Left colon (tissue), 2 donors: ENCODE results near the gene KLHL6. TPM values are rescaled to one million over a fixed set of nuclear protein-coding genes. Genes with fewer than 3 reads are reported as not detected.
"Not testable (repeated sequence)": the region's sequence is repeated elsewhere in the genome, so short reads cannot be mapped to it uniquely, and the experiment has no call there.

ENCODE experiments used
- ATAC-seq: fragments of 200-7000 bp; cut with Tn5 transposase; one replicate; pipeline ENCODE4 v1.9.1; 2020; ENCODE audit warnings: mild to moderate bottlenecking, moderate library complexity
- DNase-seq, 2 donors: peaks; one replicate each; pipeline ENCODE4 v3.0.0-alpha.2; 2020
- intact Hi-C, 2 donors: fragments of 100-400 bp; cut with DNase I in 1 of 2; cut with micrococcal nuclease in 1 of 2; formaldehyde crosslinking; loops; one replicate each; pipeline versions ENCODE4 v1.11.2 to v1.14.0; 2022; cut with DNase I, micrococcal nuclease
- total RNA-seq, 2 donors: library from RNA; stranded (reverse); fragmentation: NEBNext Ultra II Directional; extraction: Animal tissue kit (Norgen Biotek cat#: 25700); gene quantifications; one replicate each; pipeline ENCODE4 v1.2.1, GENCODE V29; 2021
- donor health status: DM: no; HTN: no; CAD: no.
- donor health status: DM: yes; HTN: yes; CAD: no.

KLHL6 gene
- total RNA-seq, 2 donors from 2014 or later = 1.9 to 3.6 TPM

- intact Hi-C loops = no loop called here
- DNase-seq = no peak
- ATAC-seq = no peak
Observed at GRCh38 chr3:183572935-183573334, 17.4 kb upstream of the KLHL6 start.

- not testable (repeated sequence) for DNase-seq, ATAC-seq
Observed at GRCh38 chr3:183570191-183570590, 14.7 kb upstream of the KLHL6 start.

GRCh38 chr3:183566880-183567279, 11.4 kb upstream of the KLHL6 start:
- no peak for DNase-seq
- intact Hi-C loops = no loop called here
- no peak for ATAC-seq

More at GRCh38 chr3:183570191-183570590, 14.7 kb upstream of the KLHL6 start:
- intact Hi-C loops = not testable (repeated sequence)

- ATAC-seq (no peak), DNase-seq (no peak)
- intact Hi-C loops = no loop called here
Observed at GRCh38 chr3:183564046-183564445, 8.5 kb upstream of the KLHL6 start.

- DNase-seq = no peak
- intact Hi-C loops = no loop called here
- no peak for ATAC-seq
Observed at GRCh38 chr3:183563536-183563874, 8.0 kb upstream of the KLHL6 start.

GRCh38 chr3:183560607-183561006, 5.1 kb upstream of the KLHL6 start:
- intact Hi-C loops = no loop called here
- peak; percentile 85 for ATAC-seq
- DNase-seq = peak in 1 of 2 donors; percentile 45

GRCh38 chr3:183558495-183558894, 3.0 kb upstream of the KLHL6 start:
- intact Hi-C loops = no loop called here
- no peak for ATAC-seq
- DNase-seq = no peak

- no peak for ATAC-seq
- DNase-seq = no peak
- intact Hi-C loops = no loop called here
Observed at GRCh38 chr3:183556722-183557121, 1.2 kb upstream of the KLHL6 start.

- intact Hi-C loops = no loop called here
- no peak for ATAC-seq
- no peak for DNase-seq
Observed at GRCh38 chr3:183554377-183554776, 1.1 kb downstream of the KLHL6 start.

GRCh38 chr3:183553334-183554026, 2.0 kb downstream of the KLHL6 start:
- DNase-seq = no peak
- intact Hi-C loops = no loop called here
- no peak for ATAC-seq

GRCh38 chr3:183551930-183552329, 3.6 kb downstream of the KLHL6 start:
- intact Hi-C loops = no loop called here

GRCh38 chr3:183548262-183548769, 7.2 kb downstream of the KLHL6 start:
- intact Hi-C loops = no loop called here
- no peak for DNase-seq
- ATAC-seq = peak; percentile 56

More at GRCh38 chr3:183551930-183552329, 3.6 kb downstream of the KLHL6 start:
- ATAC-seq = no peak
- no peak for DNase-seq

GRCh38 chr3:183546625-183547024, 8.9 kb downstream of the KLHL6 start:
- intact Hi-C loops = no loop called here
- no peak for DNase-seq
- no peak for ATAC-seq

- DNase-seq = no peak
- intact Hi-C loops = no loop called here
- ATAC-seq = no peak
Observed at GRCh38 chr3:183545708-183546107, 9.8 kb downstream of the KLHL6 start.

GRCh38 chr3:183542355-183542754, 13.2 kb downstream of the KLHL6 start:
- intact Hi-C loops = no loop called here
- ATAC-seq (no peak), DNase-seq (no peak)

- intact Hi-C loops = no loop called here
- no peak for ATAC-seq
- no peak for DNase-seq
Observed at GRCh38 chr3:183541738-183542137, 13.8 kb downstream of the KLHL6 start.

- intact Hi-C loops = no loop called here
- ATAC-seq (no peak), DNase-seq (no peak)
Observed at GRCh38 chr3:183541235-183541655, 14.3 kb downstream of the KLHL6 start.

GRCh38 chr3:183540501-183541234, 14.8 kb downstream of the KLHL6 start:
- intact Hi-C loops = no loop called here
- DNase-seq = peak in 1 of 2 donors; percentile 33
- ATAC-seq = peak; percentile 15

GRCh38 chr3:183539811-183540210, 15.7 kb downstream of the KLHL6 start:
- DNase-seq (no peak), ATAC-seq (no peak)
- intact Hi-C loops = no loop called here

- no peak for ATAC-seq
- intact Hi-C loops = no loop called here
- DNase-seq = no peak
Observed at GRCh38 chr3:183538486-183538885, 17.0 kb downstream of the KLHL6 start.
